KMS-11 (cell line): ENCODE data around the gene RPRD1B.

Experiments
- H2AFZ ChIP-seq: fragments of 200-600 bp; sonication (generic); 2 replicates; pipeline ENCODE4 v1.6.1; 2016; ENCODE audit warnings: antibody characterized with exemption, mixed run types, low read depth
- H3K27ac ChIP-seq: fragments of 200-600 bp; sonication (generic); 2 replicates; pipeline ENCODE4 v1.6.1; 2016; ENCODE audit warnings: mild to moderate bottlenecking, mixed run types
- H3K27me3 ChIP-seq: fragments of 200-600 bp; sonication (generic); 2 replicates; pipeline ENCODE4 v1.6.1; 2017; ENCODE audit warnings: mild to moderate bottlenecking, low read depth, mixed run types, moderate library complexity; ENCODE audit not compliant: insufficient read depth
- H3K36me3 ChIP-seq: fragments of 200-600 bp; sonication (generic); 2 replicates; pipeline ENCODE4 v1.6.1; 2017; ENCODE audit warnings: mild to moderate bottlenecking, mixed run types; ENCODE audit not compliant: insufficient read depth
- H3K4me1 ChIP-seq: fragments of 200-600 bp; sonication (generic); 2 replicates; pipeline ENCODE4 v1.6.1; 2016; ENCODE audit warnings: mild to moderate bottlenecking, low read depth, mixed run types; ENCODE audit not compliant: poor library complexity, severe bottlenecking
- H3K4me2 ChIP-seq: fragments of 200-600 bp; sonication (generic); 2 replicates; pipeline ENCODE4 v1.7.0; 2016; ENCODE audit warnings: mild to moderate bottlenecking, mixed run types
- H3K4me3 ChIP-seq: fragments of 200-600 bp; sonication (generic); IDR thresholded peaks from 2 replicates; pipeline ENCODE4 v1.6.1; 2017; ENCODE audit warnings: low read depth, low read length, mixed read lengths; ENCODE audit not compliant: insufficient read depth
- H3K79me2 ChIP-seq: fragments of 200-600 bp; sonication (generic); 2 replicates; pipeline ENCODE4 v1.6.1; 2016; ENCODE audit warnings: low read depth, mixed run types; ENCODE audit not compliant: insufficient read depth
- H3K9ac ChIP-seq: fragments of 200-600 bp; sonication (generic); 2 replicates; pipeline ENCODE4 v1.6.1; 2016; ENCODE audit warnings: mild to moderate bottlenecking, mixed run types
- H4K20me1 ChIP-seq: fragments of 200-600 bp; sonication (generic); 2 replicates; pipeline ENCODE4 v1.6.1; 2016; ENCODE audit warnings: mild to moderate bottlenecking, mixed run types; ENCODE audit not compliant: insufficient read depth
- TF ChIP-seq, protein P1 (sequence below): fragments of 200-600 bp; sonication (generic); conservative IDR thresholded peaks from 2 replicates; pipeline ENCODE4 v1.6.1; 2017; ENCODE audit warnings: low read depth, mild to moderate bottlenecking, antibody characterized with exemption, low read length, moderate library complexity, mixed read lengths

RPRD1B gene

DNA sequence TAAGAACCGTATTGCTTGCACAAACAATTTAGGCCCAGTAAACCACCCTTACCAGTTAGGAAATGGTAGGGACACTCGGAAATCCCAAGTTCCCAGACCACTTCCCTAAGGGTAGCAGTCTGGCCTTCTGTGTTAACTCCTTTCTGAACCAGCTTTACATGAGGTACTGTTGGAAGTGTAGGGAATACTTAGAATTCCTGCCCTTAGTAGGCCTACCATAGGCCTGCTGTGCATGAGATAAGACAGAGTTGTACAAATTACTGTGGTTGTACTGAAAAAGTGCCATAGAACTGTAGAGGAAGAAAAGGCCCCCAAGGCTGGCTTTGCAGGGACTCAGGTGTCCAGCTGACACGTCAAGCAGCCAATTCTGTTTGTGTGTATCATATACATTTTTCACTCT lies 11.1 kb downstream of the RPRD1B start:
- Histone ChIP-seq H4K20me1 (no peaks in the 10 kb centered on the region; the same call in 1 of the 2 replicates), H2AFZ (no peak overlapping the region), H3K79me2 (peaks cover 36% of the 10 kb centered on the region), H3K4me1 (peaks cover 8% of the 10 kb centered on the region), H3K36me3 (peaks cover 3% of the 10 kb centered on the region; the same call in 1 of the 2 replicates), H3K27ac (no peak overlapping the region), H3K4me2 (no peak overlapping the region), H3K9ac (no peak overlapping the region), H3K27me3 (no peaks in the 10 kb centered on the region), H3K4me3 (no peak overlapping the region)
- TF ChIP-seq, protein P1, sequence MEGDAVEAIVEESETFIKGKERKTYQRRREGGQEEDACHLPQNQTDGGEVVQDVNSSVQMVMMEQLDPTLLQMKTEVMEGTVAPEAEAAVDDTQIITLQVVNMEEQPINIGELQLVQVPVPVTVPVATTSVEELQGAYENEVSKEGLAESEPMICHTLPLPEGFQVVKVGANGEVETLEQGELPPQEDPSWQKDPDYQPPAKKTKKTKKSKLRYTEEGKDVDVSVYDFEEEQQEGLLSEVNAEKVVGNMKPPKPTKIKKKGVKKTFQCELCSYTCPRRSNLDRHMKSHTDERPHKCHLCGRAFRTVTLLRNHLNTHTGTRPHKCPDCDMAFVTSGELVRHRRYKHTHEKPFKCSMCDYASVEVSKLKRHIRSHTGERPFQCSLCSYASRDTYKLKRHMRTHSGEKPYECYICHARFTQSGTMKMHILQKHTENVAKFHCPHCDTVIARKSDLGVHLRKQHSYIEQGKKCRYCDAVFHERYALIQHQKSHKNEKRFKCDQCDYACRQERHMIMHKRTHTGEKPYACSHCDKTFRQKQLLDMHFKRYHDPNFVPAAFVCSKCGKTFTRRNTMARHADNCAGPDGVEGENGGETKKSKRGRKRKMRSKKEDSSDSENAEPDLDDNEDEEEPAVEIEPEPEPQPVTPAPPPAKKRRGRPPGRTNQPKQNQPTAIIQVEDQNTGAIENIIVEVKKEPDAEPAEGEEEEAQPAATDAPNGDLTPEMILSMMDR: no peak

DNA sequence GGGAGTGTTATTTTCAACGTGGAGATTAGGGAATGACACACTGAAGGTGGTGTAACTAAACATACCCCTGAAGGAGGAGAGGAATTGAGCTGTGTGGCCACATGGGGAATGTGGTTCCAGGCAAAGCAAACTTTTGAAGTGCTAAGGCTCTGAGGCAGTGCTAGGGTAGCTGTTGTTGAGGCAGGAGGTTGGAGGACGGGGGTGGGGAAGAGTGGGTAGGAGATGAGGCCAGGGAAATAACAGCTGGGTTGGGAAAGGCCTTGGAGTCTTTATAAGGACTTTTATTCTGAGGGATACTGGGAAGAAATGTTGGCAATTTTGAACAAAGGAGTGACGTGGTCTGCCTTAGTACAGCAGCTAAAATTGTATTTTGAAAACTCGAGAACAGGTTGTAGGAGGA lies 13.0 kb downstream of the RPRD1B start:
- TF ChIP-seq, protein P1: no peak
- H3K4me2 ChIP-seq: no peak overlapping the region
- H2AFZ ChIP-seq: no peak overlapping the region
- no peak overlapping the region for H3K27ac ChIP-seq
- H3K4me1 ChIP-seq: peaks cover 10% of the 10 kb centered on the region
- H3K27me3 ChIP-seq: no peaks in the 10 kb centered on the region
- H3K36me3 ChIP-seq: peaks cover 3% of the 10 kb centered on the region; the same call in 1 of the 2 replicates
- no peaks in the 10 kb centered on the region; the same call in 1 of the 2 replicates for H4K20me1 ChIP-seq
- H3K79me2 ChIP-seq: peaks cover 34% of the 10 kb centered on the region; the same call in 1 of the 2 replicates
- no peak overlapping the region for H3K9ac ChIP-seq
- H3K4me3 ChIP-seq: no peak overlapping the region

DNA sequence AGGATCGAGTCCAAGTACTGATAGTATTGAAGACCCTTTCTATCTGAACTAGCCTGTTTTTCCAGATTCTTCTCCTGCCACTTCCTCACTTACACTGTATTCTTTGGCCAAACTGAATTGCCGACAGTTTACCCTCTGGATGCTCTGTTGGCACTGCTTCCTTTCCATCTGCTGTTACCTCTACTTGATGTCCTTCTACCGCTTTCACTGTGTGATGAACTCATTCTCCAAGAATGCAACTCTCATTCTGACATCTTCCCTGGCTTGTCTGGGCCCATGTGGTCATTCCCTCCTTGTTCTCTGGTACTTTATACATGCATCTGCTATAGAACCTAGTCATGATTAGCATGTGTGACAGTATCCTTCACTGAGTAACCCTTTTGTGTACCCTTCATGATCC lies 16.3 kb downstream of the RPRD1B start:
- Histone ChIP-seq H3K4me1 (peaks cover 10% of the 10 kb centered on the region), H3K27ac (peak overlapping the region; percentile 14; the same call in 1 of the 2 replicates), H3K4me2 (no peak overlapping the region), H3K79me2 (peaks cover 46% of the 10 kb centered on the region; the same call in 1 of the 2 replicates), H3K4me3 (no peak overlapping the region), H3K9ac (no peak overlapping the region), H4K20me1 (no peaks in the 10 kb centered on the region; the same call in 1 of the 2 replicates), H3K27me3 (no peaks in the 10 kb centered on the region), H2AFZ (no peak overlapping the region), H3K36me3 (no peaks in the 10 kb centered on the region; the same call in 1 of the 2 replicates)
- TF ChIP-seq, protein P1: no peak

DNA sequence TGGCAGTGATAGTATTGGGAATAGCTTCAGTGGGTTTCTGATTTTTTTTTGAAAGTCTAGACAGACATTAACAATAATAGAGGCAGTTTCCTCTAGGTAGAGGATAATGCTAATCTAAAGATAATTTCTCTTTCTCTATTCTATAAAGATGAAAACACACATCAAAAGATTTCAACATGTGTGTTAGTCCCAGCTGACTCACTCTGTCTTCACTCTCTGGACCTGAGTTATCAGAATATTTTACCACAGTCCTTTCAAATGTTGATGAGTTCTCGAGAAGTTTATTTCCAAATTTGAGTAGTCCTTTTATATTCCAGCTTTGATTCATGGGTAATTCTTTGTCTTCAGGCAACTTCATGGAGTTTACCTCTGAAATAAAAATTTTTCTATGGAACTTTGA lies 17.1 kb downstream of the RPRD1B start:
- Histone ChIP-seq H3K4me2 (no peak overlapping the region), H4K20me1 (no peaks in the 10 kb centered on the region; the same call in none of the 2 replicates), H3K4me3 (no peak overlapping the region), H3K27ac (no peak overlapping the region), H3K4me1 (peaks cover 10% of the 10 kb centered on the region), H2AFZ (no peak overlapping the region), H3K27me3 (no peaks in the 10 kb centered on the region), H3K9ac (no peak overlapping the region), H3K79me2 (peaks cover 50% of the 10 kb centered on the region; the same call in 1 of the 2 replicates), H3K36me3 (no peaks in the 10 kb centered on the region; the same call in 1 of the 2 replicates)
- TF ChIP-seq, protein P1: no peak
